Erythroblast (primary cell): Measurements from ENCODE around the gene IL32.

ENCODE experiments used
- GATA1 ChIP-seq: IDR thresholded peaks from 2 replicates; pipeline ENCODE4 v1.6.1; 2011; ENCODE audit warnings: low read depth, mild to moderate bottlenecking, control low read depth, low read length, moderate library complexity
- POLR2A ChIP-seq: IDR thresholded peaks from 2 replicates; pipeline ENCODE4 v1.6.1; 2011; ENCODE audit warnings: mild to moderate bottlenecking, low read length

DNA sequence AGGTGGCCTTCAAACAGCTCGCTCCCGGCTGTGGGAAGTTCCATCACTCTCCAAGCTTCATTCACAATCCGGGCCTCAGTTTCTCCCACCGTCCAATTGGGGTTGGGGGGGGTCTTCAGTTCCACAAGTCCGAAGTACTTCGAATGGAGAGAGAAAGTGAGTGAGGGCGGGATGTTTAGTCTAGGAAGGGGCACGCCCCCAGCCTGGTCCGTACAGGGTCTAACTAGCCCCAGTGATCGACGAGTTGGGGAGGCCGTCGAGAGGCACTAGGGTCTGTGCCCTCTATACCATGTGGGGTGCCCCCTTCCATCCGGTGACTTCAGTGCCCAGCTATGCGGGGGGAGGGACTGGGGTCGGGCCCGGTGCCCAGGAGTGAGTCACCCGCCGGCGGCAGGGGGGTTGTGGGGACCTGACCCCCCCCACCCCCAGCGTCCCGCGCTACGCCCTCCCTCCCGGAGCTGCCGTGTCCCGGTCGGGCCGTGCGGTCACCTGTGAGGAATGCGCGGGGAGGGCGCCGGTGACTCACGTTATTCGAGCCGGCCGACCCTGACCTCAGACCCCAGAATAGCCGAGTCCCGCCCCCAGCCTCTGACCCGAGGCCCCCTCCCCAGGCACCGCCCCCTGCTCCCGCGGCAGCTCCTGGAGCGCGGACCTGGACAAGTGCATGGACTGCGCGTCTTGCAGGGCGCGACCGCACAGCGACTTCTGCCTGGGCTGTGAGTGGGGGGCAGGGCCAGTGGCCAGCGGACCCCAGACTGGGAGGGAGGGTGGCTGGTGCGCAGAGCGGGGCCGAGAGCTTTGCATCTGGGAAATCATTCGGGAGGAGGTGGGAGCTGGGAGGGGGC, 44.6 kb upstream of the IL32 start:
- TF ChIP-seq POLR2A (peak; percentile 45), GATA1 (no peak)
